PFSK-1 (cell line): Measurements from ENCODE around the gene GATB.

Source experiments
- FOXP2 ChIP-seq: optimal IDR thresholded peaks from 2 replicates; pipeline ENCODE3; 2011; ENCODE audit warnings: borderline replicate concordance, control low read depth, inconsistent platforms; ENCODE audit not compliant: insufficient read depth; ENCODE audit errors: extremely low read length, extremely low read depth
- POLR2AphosphoS5 ChIP-seq: IDR thresholded peaks from 2 replicates; pipeline ENCODE4 v1.6.1; 2012; ENCODE audit warnings: low read depth, mild to moderate bottlenecking, control low read depth, low read length, moderate library complexity
- REST ChIP-seq, 2 experiments: IDR thresholded peaks; 2 replicates each; pipeline versions ENCODE4 v1.6.1 to v1.8.0; 2011 to 2012; ENCODE audit warnings: low read depth in 2 of 2, low read length in 2 of 2, control low read depth in 1 of 2, inconsistent platforms in 1 of 2, mild to moderate bottlenecking in 1 of 2, moderate library complexity in 1 of 2; ENCODE audit not compliant: insufficient read depth in 1 of 2
- SIN3A ChIP-seq: IDR thresholded peaks from 2 replicates; pipeline ENCODE4 v1.6.1; 2012; ENCODE audit warnings: mild to moderate bottlenecking, low read length, moderate library complexity, borderline replicate concordance; ENCODE audit not compliant: insufficient read depth
- TAF1 ChIP-seq: IDR thresholded peaks from 2 replicates; pipeline ENCODE4 v1.6.1; 2012; ENCODE audit warnings: low read length, control low read depth, borderline replicate concordance; ENCODE audit not compliant: insufficient read depth

Gene GATB

GRCh38 chr4:151687021-151687640 lies 73.7 kb downstream of the GATB start:
- TF ChIP-seq SIN3A: no peak
- no peak for TF ChIP-seq REST (IDR thresholded peaks at IDR 0.05; ENCODE audit: insufficient read depth in 1 of 2, low read depth in 2 of 2, low read length in 2 of 2)
- no peak for TF ChIP-seq FOXP2
- no peak for TF ChIP-seq POLR2AphosphoS5
- TF ChIP-seq TAF1: no peak

- TF ChIP-seq FOXP2: no peak
Observed at GRCh38 chr4:151685303-151685702, 75.5 kb downstream of the GATB start.

GRCh38 chr4:151681085-151681484 lies 79.7 kb downstream of the GATB start:
- TF ChIP-seq POLR2AphosphoS5 (no peak), FOXP2 (no peak), SIN3A (no peak), TAF1 (no peak), REST (IDR thresholded peaks at IDR 0.05; ENCODE audit: insufficient read depth in 1 of 2, low read depth in 2 of 2, low read length in 2 of 2) (no peak)

GRCh38 chr4:151679231-151679630 lies 81.6 kb downstream of the GATB start:
- TF ChIP-seq REST (IDR thresholded peaks at IDR 0.05; ENCODE audit: insufficient read depth in 1 of 2, low read depth in 2 of 2, low read length in 2 of 2): no peak
- TF ChIP-seq POLR2AphosphoS5: no peak
- no peak for TF ChIP-seq FOXP2
- TF ChIP-seq SIN3A: no peak
- no peak for TF ChIP-seq TAF1

- no peak for TF ChIP-seq REST (IDR thresholded peaks at IDR 0.05; ENCODE audit: insufficient read depth in 1 of 2, low read depth in 2 of 2, low read length in 2 of 2)
- no peak for TF ChIP-seq SIN3A
- TF ChIP-seq POLR2AphosphoS5: no peak
- TF ChIP-seq FOXP2: no peak
- TF ChIP-seq TAF1: no peak
Observed at GRCh38 chr4:151678048-151678872, 82.5 kb downstream of the GATB start.
